CD14-positive monocyte (primary cell): ENCODE results near the gene GYS2. TPM values are rescaled to one million over a fixed set of nuclear protein-coding genes. Genes with fewer than 3 reads are reported as not detected.

Experiments used
- DNase-seq, 3 donors: peaks; one replicate each; pipeline ENCODE4 v3.0.0-alpha.2; 2011 to 2022
- H2AFZ ChIP-seq: 2 replicates; pipeline ENCODE4 v1.6.0; 2012; ENCODE audit warnings: mild to moderate bottlenecking, low read depth, low read length, inconsistent platforms; ENCODE audit not compliant: insufficient read depth, poor library complexity, severe bottlenecking
- H3K27ac ChIP-seq, 2 donors: 1 replicate in 1 of 2; 2 replicates in 1 of 2; pipeline ENCODE4 v1.5.1; 2012 to 2013; ENCODE audit warnings: low read length in 2 of 2, control low read depth in 1 of 2, inconsistent platforms in 1 of 2, low read depth in 1 of 2, mild to moderate bottlenecking in 1 of 2
- H3K27me3 ChIP-seq, 2 donors: one replicate each; pipeline versions ENCODE4 v1.6.0 to v1.6.1; 2011 to 2013; ENCODE audit warnings: low read length in 2 of 2; ENCODE audit not compliant: control insufficient read depth in 2 of 2, insufficient read depth in 2 of 2
- H3K36me3 ChIP-seq, 2 donors: replicated peaks in 1 of 2; 1 replicate in 1 of 2; 2 replicates in 1 of 2; pipeline versions ENCODE4 v1.5.1 to v1.6.1; 2012 to 2013; ENCODE audit warnings: low read length in 2 of 2, control low read depth in 1 of 2, inconsistent platforms in 1 of 2, mild to moderate bottlenecking in 1 of 2; ENCODE audit not compliant: insufficient read depth in 2 of 2, control insufficient read depth in 1 of 2
- H3K4me1 ChIP-seq, 2 donors: 1 replicate in 1 of 2; 2 replicates in 1 of 2; pipeline versions ENCODE4 v1.5.1 to v1.6.1; 2012 to 2013; ENCODE audit warnings: low read length in 2 of 2, control low read depth in 1 of 2, inconsistent platforms in 1 of 2, mild to moderate bottlenecking in 1 of 2, moderate library complexity in 1 of 2; ENCODE audit not compliant: insufficient read depth in 2 of 2, control insufficient read depth in 1 of 2
- H3K4me2 ChIP-seq: replicated peaks from 2 replicates; pipeline ENCODE3; 2012; ENCODE audit warnings: low read length, moderate library complexity, mild to moderate bottlenecking; ENCODE audit not compliant: poor library complexity, severe bottlenecking; ENCODE audit errors: extremely low read depth
- H3K4me3 ChIP-seq, 3 experiments: fragments of 200-600 bp in 1 of 3; sonication (generic) in 1 of 3; replicated peaks in 1 of 3; 1 replicate in 2 of 3; 2 replicates in 1 of 3; pipeline ENCODE4 v1.5.1; 2011 to 2013; ENCODE audit warnings: low read length in 3 of 3, mild to moderate bottlenecking in 3 of 3, control low read depth in 2 of 3, low read depth in 2 of 3, inconsistent platforms in 1 of 3, moderate library complexity in 1 of 3
- H3K79me2 ChIP-seq: 2 replicates; pipeline ENCODE4 v1.6.0; 2012; ENCODE audit warnings: mild to moderate bottlenecking, control low read depth, inconsistent platforms, low read length, moderate library complexity; ENCODE audit not compliant: insufficient read depth
- H3K9ac ChIP-seq: 2 replicates; pipeline ENCODE4 v1.6.0; 2017; ENCODE audit warnings: low read length, mild to moderate bottlenecking; ENCODE audit not compliant: insufficient read depth, poor library complexity, severe bottlenecking
- H3K9me3 ChIP-seq, 2 donors: replicated peaks in 1 of 2; 1 replicate in 1 of 2; 2 replicates in 1 of 2; pipeline versions ENCODE4 v1.5.1 to v1.6.1; 2012 to 2013; ENCODE audit warnings: low read length in 2 of 2, control low read depth in 1 of 2; ENCODE audit not compliant: control insufficient read depth in 1 of 2, insufficient read depth in 1 of 2
- H4K20me1 ChIP-seq: 2 replicates; pipeline ENCODE4 v1.6.0; 2012; ENCODE audit warnings: mild to moderate bottlenecking, low read length, control low read depth, moderate library complexity; ENCODE audit not compliant: insufficient read depth
- H3K27ac Mint-ChIP-seq, 7 donors: one replicate each; pipeline ENCODE4 v1.8.0; 2020; ENCODE audit warnings: mild to moderate bottlenecking in 7 of 7, mixed read lengths in 7 of 7, moderate library complexity in 6 of 7, inconsistent platforms in 2 of 7
- H3K27me3 Mint-ChIP-seq, 3 donors: one replicate each; pipeline ENCODE4 v1.8.0; 2021 to 2022; ENCODE audit warnings: low read depth in 3 of 3, mild to moderate bottlenecking in 3 of 3, mixed read lengths in 3 of 3, moderate library complexity in 3 of 3, inconsistent platforms in 1 of 3
- H3K36me3 Mint-ChIP-seq, 2 donors: one replicate each; pipeline ENCODE4 v1.8.0; 2020; ENCODE audit warnings: mixed read lengths in 2 of 2, inconsistent platforms in 1 of 2, mild to moderate bottlenecking in 1 of 2
- H3K4me1 Mint-ChIP-seq: one replicate; pipeline ENCODE4 v1.8.0; 2020; ENCODE audit warnings: mild to moderate bottlenecking, mixed read lengths
- H3K4me3 Mint-ChIP-seq, 2 donors: one replicate each; pipeline ENCODE4 v1.8.0; 2020; ENCODE audit warnings: mild to moderate bottlenecking in 2 of 2, mixed read lengths in 2 of 2, moderate library complexity in 1 of 2
- H3K9me3 Mint-ChIP-seq, 7 donors: one replicate each; pipeline ENCODE4 v1.8.0; 2020 to 2022; ENCODE audit warnings: mixed read lengths in 7 of 7, mild to moderate bottlenecking in 6 of 7, moderate library complexity in 6 of 7, inconsistent platforms in 2 of 7
- CTCF ChIP-seq: fragments of 200-600 bp; IDR thresholded peaks from one replicate; pipeline ENCODE4 v1.8.0; 2022; ENCODE audit warnings: antibody characterized with exemption, mild to moderate bottlenecking
- WGBS: methylation state at CpG from one replicate; pipeline ENCODE4 v1.1.5; 2013; ENCODE audit warnings: missing lambda C conversion rate; ENCODE audit not compliant: insufficient coverage; 5-methylcytosine and 5-hydroxymethylcytosine counted together
- intact Hi-C, 2 donors: fragments of 100-400 bp; cut with micrococcal nuclease; formaldehyde crosslinking; loops; one replicate each; pipeline versions ENCODE4 v1.15.0 to v1.15.1; 2023
- polyA plus RNA-seq, 3 donors: library from polyadenylated mRNA; depleted of rRNA in 1 of 3; unstranded in 2 of 3; stranded (reverse) in 1 of 3; fragments of 300-500 nt in 2 of 3; fragments of >200 nt in 1 of 3; fragmentation: Illumina TruSeq in 2 of 3; gene quantifications; 1 replicate in 2 of 3; 2 replicates in 1 of 3; pipeline ENCODE4 v1.2.3, GENCODE V29; 2012 to 2021

The GYS2 gene
- polyA plus RNA-seq, 3 donors: not detected

DNA sequence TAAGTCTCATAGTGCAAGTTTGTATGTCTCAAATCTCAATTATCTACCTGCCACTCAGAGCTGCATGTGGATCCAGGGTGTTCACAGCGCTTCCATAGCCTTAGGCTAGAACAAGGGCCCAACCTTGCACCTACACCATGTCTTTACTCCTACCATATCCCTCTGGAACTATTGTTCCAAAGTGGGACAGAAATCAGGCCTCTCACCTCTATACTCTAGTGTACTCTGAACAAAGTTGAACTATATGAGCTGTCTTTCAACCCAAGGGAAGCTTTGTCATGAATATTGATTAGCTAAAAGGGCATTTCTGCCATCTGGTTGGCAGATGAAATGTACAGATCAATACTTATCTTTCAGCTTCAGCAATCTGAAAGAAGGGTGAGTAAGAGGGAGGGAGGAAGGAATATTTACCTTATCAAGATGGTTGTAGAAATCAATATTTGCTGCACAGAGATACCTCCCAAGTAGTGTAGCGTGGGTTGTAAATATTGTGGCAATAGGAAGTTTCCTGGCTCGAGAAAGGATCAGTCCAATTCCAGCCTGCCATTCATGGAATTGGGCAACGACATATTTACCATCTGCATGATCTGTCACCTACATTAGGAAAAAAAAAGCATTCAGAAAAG is 30.8 kb downstream of the GYS2 start:
- 100% methylated on average over 2 of the region's 4 CpGs for WGBS
- no peak overlapping the region for H3K4me2 ChIP-seq
- H3K27me3 Mint-ChIP-seq: peaks cover 0 to under 1% (median 0%) of the 10 kb centered on the region in 3 donors
- intact Hi-C loops: no loop called here
- no peak overlapping the region for H3K4me3 Mint-ChIP-seq
- H3K36me3 Mint-ChIP-seq: no peaks in the 10 kb centered on the region
- H3K36me3 ChIP-seq: no peaks in the 10 kb centered on the region
- no peak overlapping the region for H3K9ac ChIP-seq
- no peak overlapping the region for H3K27ac Mint-ChIP-seq
- H3K9me3 Mint-ChIP-seq: peaks cover 0 to 3% (median 0%) of the 10 kb centered on the region in 7 donors
- no peaks in the 10 kb centered on the region for H3K27me3 ChIP-seq
- no peaks in the 10 kb centered on the region for H3K79me2 ChIP-seq
- no peak for DNase-seq
- no peak overlapping the region for H2AFZ ChIP-seq
- H3K4me3 ChIP-seq: no peak overlapping the region
- H3K9me3 ChIP-seq: no peaks in the 10 kb centered on the region
- TF ChIP-seq CTCF: no peak
- no peaks in the 10 kb centered on the region for H3K4me1 Mint-ChIP-seq
- no peak overlapping the region for H3K27ac ChIP-seq
- H3K4me1 ChIP-seq: no peaks in the 10 kb centered on the region
- no peaks in the 10 kb centered on the region for H4K20me1 ChIP-seq

GRCh38 chr12:21571046-21571445 is 33.6 kb downstream of the GYS2 start:
- H3K27ac ChIP-seq: no peak overlapping the region
- no peak for TF ChIP-seq CTCF
- H3K36me3 Mint-ChIP-seq: no peaks in the 10 kb centered on the region

More at GRCh38 chr12:21571046-21571445, 33.6 kb downstream of the GYS2 start:
- WGBS: no CpG with 5 or more reads among the region's 5 CpGs
- Histone ChIP-seq H3K27me3 (no peaks in the 10 kb centered on the region), H3K4me2 (no peak overlapping the region), H3K9me3 (no peaks in the 10 kb centered on the region), H3K79me2 (no peaks in the 10 kb centered on the region), H3K9ac (no peak overlapping the region), H2AFZ (no peak overlapping the region), H3K36me3 (no peaks in the 10 kb centered on the region), H4K20me1 (no peaks in the 10 kb centered on the region), H3K4me3 (no peak overlapping the region), H3K4me1 (no peaks in the 10 kb centered on the region)
- intact Hi-C loops: no loop called here
- Mint-ChIP-seq H3K4me3 (no peak overlapping the region), H3K27me3 (peaks cover 0 to 2% (median 0%) of the 10 kb centered on the region in 3 donors), H3K4me1 (no peaks in the 10 kb centered on the region), H3K9me3 (peaks cover 0 to 3% (median 0%) of the 10 kb centered on the region in 7 donors), H3K27ac (no peak overlapping the region)
- no peak for DNase-seq
